A673 (cell line): ENCODE data around the gene MTX3. TPM values are rescaled to one million over a fixed set of nuclear protein-coding genes. Genes with fewer than 3 reads are reported as not detected.

Experiments
- BruUV-seq: library from RNA; stranded (reverse); fragments of 400-500 nt; replicated peaks from 2 replicates; lab custom pipeline; 2021; lab: Mats Ljungman, UMichigan
- CTCF ChIA-PET: fragments of 300-600 bp; sonication (Branson Sonifier 250); formaldehyde crosslinking; loops from one replicate; lab custom pipeline; 2022; ENCODE audit warnings: antibody characterized with exemption; lab: Charles Lee
- POLR2A ChIA-PET: fragments of 300-600 bp; sonication (Branson Sonifier 250); formaldehyde crosslinking; loops from one replicate; lab custom pipeline; 2022; ENCODE audit warnings: antibody characterized with exemption; ENCODE audit not compliant: low non-redundant PET; lab: Charles Lee
- DNase-seq: peaks from one replicate; pipeline ENCODE4 v3.0.0-alpha.2; 2015; ENCODE audit warnings: low spot score
- H3K27ac ChIP-seq: fragments of 200-600 bp; sonication (generic); 2 replicates; pipeline ENCODE4 v1.5.1; 2016; ENCODE audit warnings: mixed run types, low read depth, mild to moderate bottlenecking, mixed read lengths, antibody characterized with exemption, low read length; ENCODE audit not compliant: poor library complexity, severe bottlenecking
- H3K27me3 ChIP-seq: fragments of 200-600 bp; sonication (generic); replicated peaks from 2 replicates; pipeline ENCODE4 v1.6.1; 2017; ENCODE audit warnings: mixed run types, low read depth, mild to moderate bottlenecking, mixed read lengths, antibody characterized with exemption, low read length; ENCODE audit not compliant: insufficient read depth, poor library complexity
- H3K36me3 ChIP-seq: fragments of 200-600 bp; sonication (generic); 2 replicates; pipeline ENCODE4 v1.6.1; 2016; ENCODE audit warnings: mixed run types, mild to moderate bottlenecking, mixed read lengths, antibody characterized with exemption, low read length; ENCODE audit not compliant: insufficient read depth, poor library complexity, severe bottlenecking
- H3K4me1 ChIP-seq: fragments of 200-600 bp; sonication (generic); 2 replicates; pipeline ENCODE4 v1.6.1; 2017; ENCODE audit warnings: mixed run types, mild to moderate bottlenecking, mixed read lengths, antibody characterized with exemption, low read length; ENCODE audit not compliant: insufficient read depth, poor library complexity, severe bottlenecking
- H3K4me3 ChIP-seq: fragments of 200-600 bp; sonication (generic); 2 replicates; pipeline ENCODE4 v1.5.1; 2016; ENCODE audit warnings: low read depth, mixed run types, mild to moderate bottlenecking, mixed read lengths, low read length; ENCODE audit not compliant: poor library complexity, severe bottlenecking
- H3K9me3 ChIP-seq: fragments of 200-600 bp; sonication (generic); 2 replicates; pipeline ENCODE4 v1.6.1; 2016; ENCODE audit warnings: mixed run types, low read depth, mild to moderate bottlenecking, mixed read lengths, antibody characterized with exemption, low read length; ENCODE audit not compliant: poor library complexity, severe bottlenecking
- EZH2 ChIP-seq: fragments of 200-600 bp; sonication (generic); IDR thresholded peaks from 2 replicates; pipeline ENCODE4 v1.6.1; 2017; ENCODE audit warnings: borderline replicate concordance, low read depth, mild to moderate bottlenecking, mixed read lengths, antibody characterized with exemption, low read length; ENCODE audit not compliant: poor library complexity, severe bottlenecking
- intact Hi-C: fragments of 100-400 bp; cut with micrococcal nuclease; formaldehyde crosslinking; loops from one replicate; pipeline ENCODE4 v1.10.0; 2022; ENCODE audit not compliant: unreplicated experiment
- total RNA-seq: library from RNA; stranded (reverse); gene quantifications from 2 replicates; pipeline ENCODE4 v1.2.3, GENCODE V29; 2021
- TF ChIP-seq, protein P1 (sequence below): fragments of 300-800, 200-600 bp; sonication (generic); conservative IDR thresholded peaks from 2 replicates; pipeline ENCODE4 v1.5.1; 2017; ENCODE audit warnings: low read depth, mild to moderate bottlenecking, antibody characterized with exemption, low read length, moderate library complexity, mixed read lengths

The MTX3 gene
- total RNA-seq, 1 experiment from 2014 or later, result 28.1 TPM

DNA sequence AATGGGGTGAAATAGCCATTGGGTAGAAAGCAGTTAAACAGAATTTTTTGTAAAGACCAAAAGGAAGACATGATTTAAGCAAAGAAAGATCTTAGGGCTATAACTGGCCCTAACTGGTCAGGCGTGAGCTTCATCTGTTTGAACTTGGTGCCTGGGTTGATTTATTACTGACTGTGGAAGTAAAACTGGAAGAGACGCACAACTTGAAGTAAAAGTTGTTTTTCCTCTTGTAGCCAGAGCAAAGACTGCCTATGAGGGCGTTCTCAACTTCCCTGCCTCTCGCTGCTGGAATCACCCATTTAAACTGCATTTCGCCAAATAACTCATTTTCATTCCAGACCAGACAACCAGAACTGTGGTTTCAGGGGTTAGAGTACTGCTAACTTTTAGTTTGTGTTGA is 45.6 kb upstream of the MTX3 start:
- TF ChIP-seq, protein P1, sequence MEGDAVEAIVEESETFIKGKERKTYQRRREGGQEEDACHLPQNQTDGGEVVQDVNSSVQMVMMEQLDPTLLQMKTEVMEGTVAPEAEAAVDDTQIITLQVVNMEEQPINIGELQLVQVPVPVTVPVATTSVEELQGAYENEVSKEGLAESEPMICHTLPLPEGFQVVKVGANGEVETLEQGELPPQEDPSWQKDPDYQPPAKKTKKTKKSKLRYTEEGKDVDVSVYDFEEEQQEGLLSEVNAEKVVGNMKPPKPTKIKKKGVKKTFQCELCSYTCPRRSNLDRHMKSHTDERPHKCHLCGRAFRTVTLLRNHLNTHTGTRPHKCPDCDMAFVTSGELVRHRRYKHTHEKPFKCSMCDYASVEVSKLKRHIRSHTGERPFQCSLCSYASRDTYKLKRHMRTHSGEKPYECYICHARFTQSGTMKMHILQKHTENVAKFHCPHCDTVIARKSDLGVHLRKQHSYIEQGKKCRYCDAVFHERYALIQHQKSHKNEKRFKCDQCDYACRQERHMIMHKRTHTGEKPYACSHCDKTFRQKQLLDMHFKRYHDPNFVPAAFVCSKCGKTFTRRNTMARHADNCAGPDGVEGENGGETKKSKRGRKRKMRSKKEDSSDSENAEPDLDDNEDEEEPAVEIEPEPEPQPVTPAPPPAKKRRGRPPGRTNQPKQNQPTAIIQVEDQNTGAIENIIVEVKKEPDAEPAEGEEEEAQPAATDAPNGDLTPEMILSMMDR, result no peak
- TF ChIP-seq EZH2, result no peak
- no peak for DNase-seq
- Histone ChIP-seq H3K36me3 (no peaks in the 10 kb centered on the region), H3K27me3 (peaks cover 86% of the 10 kb centered on the region), H3K4me1 (peaks cover 9% of the 10 kb centered on the region), H3K4me3 (no peak overlapping the region), H3K9me3 (no peaks in the 10 kb centered on the region), H3K27ac (no peak overlapping the region)
- BruUV-seq, result no TSS peak
- ChIA-PET POLR2A (no interaction called here), CTCF (no interaction called here)
- intact Hi-C loops, result no loop called here

DNA sequence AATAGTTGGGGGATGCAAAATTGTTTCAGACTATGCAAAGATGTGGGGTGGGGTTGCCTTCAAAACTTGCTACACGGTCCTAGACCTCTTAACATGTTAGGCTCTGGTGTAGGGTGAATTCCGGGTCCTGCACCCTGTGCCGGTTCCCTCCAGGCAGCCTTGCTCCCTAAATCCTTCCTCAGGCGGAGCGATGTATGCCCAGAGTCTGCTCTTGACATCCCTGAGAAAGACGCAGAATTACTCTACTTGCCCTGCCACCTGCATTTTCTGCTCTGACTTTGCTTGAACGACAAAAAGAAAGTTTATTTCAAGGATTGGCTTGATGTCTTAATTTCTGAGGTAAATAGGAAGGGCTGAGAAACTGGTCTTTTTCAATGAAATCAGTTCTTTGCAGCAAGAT is 44.8 kb upstream of the MTX3 start:
- DNase-seq, result no peak
- ChIA-PET CTCF (no interaction called here), POLR2A (no interaction called here)
- intact Hi-C loops, result no loop called here
- TF ChIP-seq, protein P1, result no peak
- peak; percentile 22 for TF ChIP-seq EZH2
- H3K4me3 ChIP-seq, result no peak overlapping the region
- peaks cover 94% of the 10 kb centered on the region for H3K27me3 ChIP-seq
- no peak overlapping the region for H3K27ac ChIP-seq
- no TSS peak for BruUV-seq
- H3K9me3 ChIP-seq, result no peaks in the 10 kb centered on the region
- no peaks in the 10 kb centered on the region for H3K36me3 ChIP-seq
- peaks cover 9% of the 10 kb centered on the region for H3K4me1 ChIP-seq

DNA sequence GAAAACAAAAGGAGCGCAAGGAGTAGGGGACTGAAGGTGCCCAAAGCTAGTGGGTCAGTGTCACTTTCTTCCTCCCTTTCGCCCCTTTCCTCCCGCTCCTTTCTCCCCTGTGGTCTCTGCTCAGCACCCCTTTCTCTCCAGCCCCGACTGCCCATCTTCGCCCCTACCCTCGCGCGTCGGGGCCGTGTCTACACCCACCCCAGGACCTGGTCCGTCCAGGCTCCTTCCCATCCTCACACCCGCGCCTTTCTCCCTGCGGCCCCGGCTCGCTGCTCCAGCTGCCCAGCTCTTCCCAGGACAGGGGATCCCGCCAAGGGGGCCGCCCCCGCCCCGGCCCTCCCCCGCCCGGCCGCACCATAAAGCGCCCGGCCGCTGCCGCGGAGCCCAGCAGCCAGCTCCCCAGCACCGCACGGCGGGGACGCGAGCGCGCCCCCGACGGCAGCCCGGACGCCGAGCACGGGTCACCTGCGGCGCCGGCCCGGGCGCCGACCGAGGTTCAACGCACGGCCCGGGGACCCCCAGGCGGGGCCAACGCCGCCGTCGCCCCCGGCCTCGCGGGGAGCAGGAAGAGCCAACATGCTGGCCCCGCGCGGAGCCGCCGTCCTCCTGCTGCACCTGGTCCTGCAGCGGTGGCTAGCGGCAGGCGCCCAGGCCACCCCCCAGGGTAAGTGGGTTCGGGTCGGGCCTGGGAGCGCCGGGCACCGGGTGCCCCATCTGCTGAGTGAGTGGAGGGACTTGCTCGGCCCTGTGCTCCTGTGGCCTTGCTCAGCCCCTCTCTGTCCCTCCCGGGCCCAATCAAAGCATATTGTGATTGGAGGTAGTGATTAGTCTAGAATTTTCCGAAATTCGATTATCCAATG is 44.1 kb upstream of the MTX3 start, which contains the start of gene THBS4:
THBS4 (plus strand) TSS at position 387 of the 860 bp plus-strand sequence; CDS start at position 577, 190 bp downstream.
- DNase-seq, result no peak
- ChIA-PET POLR2A (no interaction called here), CTCF (no interaction called here)
- Histone ChIP-seq H3K4me1 (peaks cover 9% of the 10 kb centered on the region), H3K4me3 (no peak within 1 kb of the TSS), H3K36me3 (no peaks in the 10 kb centered on the region), H3K9me3 (no peaks in the 10 kb centered on the region), H3K27ac (no peak within 1 kb of the TSS), H3K27me3 (peaks cover 95% of the 10 kb centered on the region)
- TF ChIP-seq EZH2, result peak; percentile 14
- TF ChIP-seq, protein P1, result no peak
- BruUV-seq, result no TSS peak
- intact Hi-C loops, result no loop called here
